ENCODE results near the gene KLHL29.

Gene KLHL29

GRCh38 chr2:23633966-23634365 lies 249.0 kb downstream of the KLHL29 start:
- H3K36me3 Mint-ChIP-seq (ENCODE audit: low read depth), result no peaks in the 10 kb centered on the region
- H3K4me3 Mint-ChIP-seq, result no peak overlapping the region
- peaks cover 5% of the 10 kb centered on the region for H3K27me3 Mint-ChIP-seq
- H3K27ac Mint-ChIP-seq, result no peak overlapping the region
- no peaks in the 10 kb centered on the region for H3K9me3 Mint-ChIP-seq
- no peaks in the 10 kb centered on the region for H3K4me1 Mint-ChIP-seq (ENCODE audit: low read depth)
- intact Hi-C loops (cut with micrococcal nuclease), result loop anchor here (10.0 kb wide), 1 partner anchor 121 kb away; no protein-coding TSS in a partner anchor

GRCh38 chr2:23635442-23636340 lies 250.7 kb downstream of the KLHL29 start:
- H3K27ac Mint-ChIP-seq, result no peak overlapping the region
- H3K4me1 Mint-ChIP-seq (ENCODE audit: low read depth), result no peaks in the 10 kb centered on the region
- intact Hi-C loops (cut with micrococcal nuclease), result loop anchor here (10.0 kb wide), 1 partner anchor 119 kb away; no protein-coding TSS in a partner anchor
- no peaks in the 10 kb centered on the region for H3K27me3 Mint-ChIP-seq
- H3K9me3 Mint-ChIP-seq, result no peaks in the 10 kb centered on the region
- no peaks in the 10 kb centered on the region for H3K36me3 Mint-ChIP-seq (ENCODE audit: low read depth)
- H3K4me3 Mint-ChIP-seq, result no peak overlapping the region

- Mint-ChIP-seq H3K4me3 (no peak overlapping the region), H3K27ac (no peak overlapping the region), H3K4me1 (ENCODE audit: low read depth) (no peaks in the 10 kb centered on the region), H3K36me3 (ENCODE audit: low read depth) (no peaks in the 10 kb centered on the region), H3K27me3 (no peaks in the 10 kb centered on the region), H3K9me3 (no peaks in the 10 kb centered on the region)
- intact Hi-C loops (cut with micrococcal nuclease), result loop anchor here (10.0 kb wide), 1 partner anchor 118 kb away; no protein-coding TSS in a partner anchor
Measured at GRCh38 chr2:23636426-23636825, 251.4 kb downstream of the KLHL29 start.

GRCh38 chr2:23637011-23637778 lies 252.2 kb downstream of the KLHL29 start:
- no peaks in the 10 kb centered on the region for H3K27me3 Mint-ChIP-seq
- no peak overlapping the region for H3K4me3 Mint-ChIP-seq
- H3K36me3 Mint-ChIP-seq (ENCODE audit: low read depth), result no peaks in the 10 kb centered on the region
- H3K4me1 Mint-ChIP-seq (ENCODE audit: low read depth), result no peaks in the 10 kb centered on the region
- H3K27ac Mint-ChIP-seq, result no peak overlapping the region
- H3K9me3 Mint-ChIP-seq, result no peaks in the 10 kb centered on the region
- intact Hi-C loops (cut with micrococcal nuclease), result loop anchor here (10.0 kb wide), 1 partner anchor 118 kb away; no protein-coding TSS in a partner anchor

GRCh38 chr2:23639406-23639982 lies 254.5 kb downstream of the KLHL29 start:
- intact Hi-C loops (cut with micrococcal nuclease), result loop anchor here (10.0 kb wide), 1 partner anchor 115 kb away; no protein-coding TSS in a partner anchor
- Mint-ChIP-seq H3K4me3 (no peak overlapping the region), H3K9me3 (no peaks in the 10 kb centered on the region), H3K27me3 (no peaks in the 10 kb centered on the region), H3K27ac (no peak overlapping the region), H3K36me3 (ENCODE audit: low read depth) (no peaks in the 10 kb centered on the region), H3K4me1 (ENCODE audit: low read depth) (no peaks in the 10 kb centered on the region)

- no peaks in the 10 kb centered on the region for H3K9me3 Mint-ChIP-seq
- H3K36me3 Mint-ChIP-seq (ENCODE audit: low read depth), result no peaks in the 10 kb centered on the region
- intact Hi-C loops (cut with micrococcal nuclease), result no loop called here
- peaks cover 2% of the 10 kb centered on the region for H3K27me3 Mint-ChIP-seq
- no peak overlapping the region for H3K4me3 Mint-ChIP-seq
- no peaks in the 10 kb centered on the region for H3K4me1 Mint-ChIP-seq (ENCODE audit: low read depth)
- no peak overlapping the region for H3K27ac Mint-ChIP-seq
Measured at GRCh38 chr2:23640711-23641110, 255.7 kb downstream of the KLHL29 start.

- no peaks in the 10 kb centered on the region for H3K9me3 Mint-ChIP-seq
- peaks cover 2% of the 10 kb centered on the region for H3K27me3 Mint-ChIP-seq
- H3K27ac Mint-ChIP-seq, result no peak overlapping the region
- no peaks in the 10 kb centered on the region for H3K36me3 Mint-ChIP-seq (ENCODE audit: low read depth)
- intact Hi-C loops (cut with micrococcal nuclease), result no loop called here
- H3K4me3 Mint-ChIP-seq, result no peak overlapping the region
- H3K4me1 Mint-ChIP-seq (ENCODE audit: low read depth), result no peaks in the 10 kb centered on the region
Measured at GRCh38 chr2:23642516-23642915, 257.5 kb downstream of the KLHL29 start.

- intact Hi-C loops (cut with micrococcal nuclease), result no loop called here
- Mint-ChIP-seq H3K4me1 (ENCODE audit: low read depth) (no peaks in the 10 kb centered on the region), H3K27me3 (peaks cover 4% of the 10 kb centered on the region), H3K27ac (no peak overlapping the region), H3K36me3 (ENCODE audit: low read depth) (no peaks in the 10 kb centered on the region), H3K9me3 (no peaks in the 10 kb centered on the region), H3K4me3 (no peak overlapping the region)
Measured at GRCh38 chr2:23645230-23645808, 260.3 kb downstream of the KLHL29 start.

GRCh38 chr2:23647563-23647962 lies 262.6 kb downstream of the KLHL29 start:
- Mint-ChIP-seq H3K27ac (no peak overlapping the region), H3K36me3 (ENCODE audit: low read depth) (no peaks in the 10 kb centered on the region), H3K4me3 (no peak overlapping the region), H3K27me3 (peaks cover 4% of the 10 kb centered on the region), H3K9me3 (peaks cover 12% of the 10 kb centered on the region), H3K4me1 (ENCODE audit: low read depth) (peaks cover 13% of the 10 kb centered on the region)
- intact Hi-C loops (cut with micrococcal nuclease), result no loop called here

- Mint-ChIP-seq H3K9me3 (peaks cover 12% of the 10 kb centered on the region), H3K27me3 (peaks cover 4% of the 10 kb centered on the region), H3K27ac (no peak overlapping the region), H3K36me3 (ENCODE audit: low read depth) (no peaks in the 10 kb centered on the region), H3K4me3 (no peak overlapping the region), H3K4me1 (ENCODE audit: low read depth) (peaks cover 13% of the 10 kb centered on the region)
- intact Hi-C loops (cut with micrococcal nuclease), result no loop called here
Measured at GRCh38 chr2:23649303-23649702, 264.3 kb downstream of the KLHL29 start.

GRCh38 chr2:23649819-23650218 lies 264.8 kb downstream of the KLHL29 start:
- H3K27ac Mint-ChIP-seq, result no peak overlapping the region
- no peaks in the 10 kb centered on the region for H3K36me3 Mint-ChIP-seq (ENCODE audit: low read depth)
- H3K27me3 Mint-ChIP-seq, result peaks cover 4% of the 10 kb centered on the region
- intact Hi-C loops (cut with micrococcal nuclease), result no loop called here
- no peak overlapping the region for H3K4me3 Mint-ChIP-seq
- H3K4me1 Mint-ChIP-seq (ENCODE audit: low read depth), result peaks cover 13% of the 10 kb centered on the region
- peaks cover 12% of the 10 kb centered on the region for H3K9me3 Mint-ChIP-seq

GRCh38 chr2:23651187-23652080 lies 266.5 kb downstream of the KLHL29 start:
- intact Hi-C loops (cut with micrococcal nuclease), result no loop called here
- Mint-ChIP-seq H3K27me3 (peaks cover 1% of the 10 kb centered on the region), H3K36me3 (ENCODE audit: low read depth) (no peaks in the 10 kb centered on the region), H3K9me3 (peaks cover 12% of the 10 kb centered on the region), H3K4me1 (ENCODE audit: low read depth) (peaks cover 13% of the 10 kb centered on the region), H3K4me3 (no peak overlapping the region), H3K27ac (no peak overlapping the region)

GRCh38 chr2:23653326-23653725 lies 268.3 kb downstream of the KLHL29 start:
- intact Hi-C loops (cut with micrococcal nuclease), result no loop called here
- Mint-ChIP-seq H3K27me3 (peaks cover 5% of the 10 kb centered on the region), H3K9me3 (peaks cover 12% of the 10 kb centered on the region), H3K4me3 (no peak overlapping the region), H3K4me1 (ENCODE audit: low read depth) (peaks cover 15% of the 10 kb centered on the region), H3K27ac (no peak overlapping the region), H3K36me3 (ENCODE audit: low read depth) (no peaks in the 10 kb centered on the region)
